HG02610 (cell line): ENCODE results near the gene DNAJC4.

Experiments
- ATAC-seq: cut with Tn5 transposase; IDR thresholded peaks from one replicate; pipeline ENCODE4 v1.9.1; 2021; ENCODE audit warnings: mild to moderate bottlenecking, moderate library complexity; ENCODE audit not compliant: unreplicated experiment

The DNAJC4 gene

DNA sequence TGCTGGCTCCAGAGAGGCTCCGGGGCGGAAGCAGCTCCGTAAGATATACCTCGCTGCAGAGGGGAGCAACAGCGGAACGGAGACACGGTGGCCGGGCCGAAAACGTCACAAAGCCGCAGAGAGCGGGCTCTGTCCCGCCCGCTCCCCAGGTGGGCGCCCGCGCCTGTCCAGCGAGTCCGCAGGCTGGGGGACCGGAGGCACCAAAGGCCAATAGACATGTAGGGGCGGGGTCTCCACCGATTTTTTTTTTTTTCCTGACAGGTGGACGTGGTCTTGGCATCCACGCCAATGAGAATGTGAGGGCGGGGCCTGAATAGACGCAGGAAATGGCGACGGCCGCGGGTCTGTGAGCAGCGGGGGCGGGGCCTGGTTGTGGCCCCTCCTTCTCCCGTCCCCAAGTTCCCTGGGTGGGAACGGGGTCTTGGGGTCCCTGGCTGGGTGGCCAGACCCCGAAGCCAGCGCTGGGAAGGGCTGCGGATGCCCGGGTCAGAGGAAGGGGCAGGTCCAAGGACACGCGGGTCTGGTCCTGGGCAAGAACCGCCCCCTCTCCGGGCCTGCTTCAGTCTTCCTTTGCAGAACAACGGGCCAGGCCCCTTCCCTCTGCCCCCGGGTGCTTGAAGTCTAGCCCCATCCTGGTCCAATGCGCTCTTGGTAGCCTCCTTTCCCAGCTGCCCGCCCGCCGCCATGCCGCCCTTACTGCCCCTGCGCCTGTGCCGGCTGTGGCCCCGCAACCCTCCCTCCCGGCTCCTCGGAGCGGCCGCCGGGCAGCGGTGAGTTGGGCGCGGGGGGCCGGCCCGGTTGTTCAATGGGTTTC is at the start of gene DNAJC4:
DNAJC4 (plus strand) TSS at position 378 of the 814 bp plus-strand sequence; CDS start at position 685, 307 bp downstream.
- peak; percentile 43 for ATAC-seq

- ATAC-seq: no peak
These were observed 49.5 kb upstream of the DNAJC4 start for GRCh38 chr11:64180891-64181290.

DNA sequence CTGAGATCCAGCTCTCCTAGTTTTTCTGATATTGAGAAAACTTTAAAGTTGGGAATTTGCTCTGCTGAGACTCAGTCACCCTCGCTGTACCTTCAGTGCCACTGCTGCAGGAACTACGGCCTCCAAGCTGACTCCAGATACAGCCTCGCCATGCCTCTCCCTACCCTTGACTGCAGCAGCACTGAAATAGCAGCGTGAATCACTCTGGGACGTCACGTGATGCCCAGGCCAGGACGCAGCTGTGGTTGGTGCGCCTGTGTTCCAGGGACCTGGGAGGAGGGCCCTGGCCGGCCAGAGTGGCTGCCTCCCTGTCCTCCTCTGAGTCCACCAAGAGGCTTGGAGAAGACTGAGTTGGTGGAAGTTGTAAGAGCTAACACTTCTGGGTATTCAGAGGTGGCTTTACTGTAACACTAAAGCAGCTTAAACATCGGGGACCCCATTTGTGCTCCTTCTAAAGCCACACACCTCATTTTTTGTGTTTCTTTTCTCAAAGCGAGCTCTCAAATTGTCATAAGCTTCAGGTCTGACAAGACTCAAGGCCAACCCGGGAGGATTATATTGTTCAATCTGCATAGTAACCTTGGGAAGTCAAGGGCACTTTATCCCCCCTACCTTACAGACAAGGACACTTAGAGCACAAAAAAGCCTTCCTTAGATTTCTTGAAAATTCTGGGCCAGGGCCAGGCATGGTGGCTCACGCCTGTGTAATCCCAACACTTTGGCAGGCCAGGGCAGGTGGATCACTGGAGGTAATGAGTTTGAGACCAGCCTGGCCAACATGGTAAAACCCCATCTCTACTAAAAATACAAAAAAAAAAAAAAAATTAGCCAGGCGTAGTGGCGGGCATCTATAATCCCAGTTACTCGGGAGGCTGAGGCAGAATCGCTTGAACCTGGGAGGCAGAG is 48.6 kb upstream of the DNAJC4 start:
- no peak for ATAC-seq

- ATAC-seq: no peak
These were observed 46.5 kb upstream of the DNAJC4 start for GRCh38 chr11:64183890-64184289.

DNA sequence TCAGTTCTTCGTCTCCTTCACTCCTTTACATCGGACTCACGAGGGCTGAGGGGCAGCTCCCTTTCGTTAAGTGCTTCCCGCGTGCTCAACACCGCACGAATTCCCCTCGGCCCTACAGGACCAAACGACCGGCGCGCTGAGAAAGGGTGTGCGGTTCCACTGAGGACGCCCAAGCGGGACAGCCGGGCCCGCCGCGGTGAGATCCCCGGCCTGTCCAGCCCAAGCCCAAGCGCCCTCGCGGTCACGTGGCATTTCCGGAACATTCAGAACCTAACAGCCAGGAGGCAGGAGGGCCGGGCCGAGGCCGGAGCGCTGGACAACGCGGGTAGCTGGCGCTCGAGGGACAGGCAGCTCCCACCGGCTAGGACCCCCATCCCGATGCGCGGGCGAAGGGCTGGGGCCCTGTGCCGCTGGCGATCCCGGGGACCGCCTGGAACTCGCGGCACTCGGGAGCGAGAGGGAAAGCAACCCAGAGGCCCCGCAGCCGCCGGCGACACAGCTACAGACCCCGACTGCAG is 45.1 kb upstream of the DNAJC4 start:
- ATAC-seq: peak; percentile 7

DNA sequence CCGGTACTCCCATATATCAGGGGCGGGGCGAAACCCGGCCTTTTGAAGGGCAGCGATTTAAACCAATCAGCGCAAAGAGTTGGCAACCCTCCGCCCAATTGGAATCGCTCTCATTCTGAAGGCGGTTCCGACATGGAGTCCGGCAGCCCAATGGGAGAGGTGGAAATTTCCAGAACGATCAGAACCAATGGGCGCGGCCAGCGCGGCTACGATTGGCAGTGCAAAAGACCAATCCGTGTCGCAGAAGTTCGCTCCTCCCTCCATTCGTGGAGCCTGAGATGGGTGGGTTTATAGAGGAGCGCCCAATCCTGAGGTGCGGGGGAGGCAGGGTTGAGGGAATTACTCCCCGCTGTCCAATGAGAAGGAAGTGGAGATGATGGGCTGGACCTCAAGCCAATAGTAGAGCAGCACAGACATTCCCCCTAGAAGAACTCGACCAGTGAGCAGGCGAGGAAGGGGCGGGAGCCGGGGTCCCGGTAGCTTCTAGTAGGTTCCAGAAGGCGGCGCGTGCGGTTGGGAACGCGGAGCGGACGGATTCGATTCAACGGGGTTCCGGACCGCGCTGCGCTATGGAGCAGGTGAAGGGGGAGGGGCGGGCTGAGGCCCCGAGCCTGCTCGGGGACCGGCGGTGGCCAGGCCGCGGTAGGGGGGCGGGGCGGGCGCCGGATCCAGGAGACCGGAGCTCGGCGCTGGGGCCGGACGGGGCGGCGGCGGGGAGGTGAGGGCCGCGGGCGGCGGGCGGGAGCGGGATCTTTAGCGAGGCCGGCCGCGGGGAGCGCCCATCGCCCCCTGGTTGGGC is 44.5 kb upstream of the DNAJC4 start, which contains the start of gene STIP1:
STIP1 (plus strand) TSS at position 479 of the 799 bp plus-strand sequence; CDS start at position 570, 91 bp downstream.
- peak; percentile 79 for ATAC-seq

DNA sequence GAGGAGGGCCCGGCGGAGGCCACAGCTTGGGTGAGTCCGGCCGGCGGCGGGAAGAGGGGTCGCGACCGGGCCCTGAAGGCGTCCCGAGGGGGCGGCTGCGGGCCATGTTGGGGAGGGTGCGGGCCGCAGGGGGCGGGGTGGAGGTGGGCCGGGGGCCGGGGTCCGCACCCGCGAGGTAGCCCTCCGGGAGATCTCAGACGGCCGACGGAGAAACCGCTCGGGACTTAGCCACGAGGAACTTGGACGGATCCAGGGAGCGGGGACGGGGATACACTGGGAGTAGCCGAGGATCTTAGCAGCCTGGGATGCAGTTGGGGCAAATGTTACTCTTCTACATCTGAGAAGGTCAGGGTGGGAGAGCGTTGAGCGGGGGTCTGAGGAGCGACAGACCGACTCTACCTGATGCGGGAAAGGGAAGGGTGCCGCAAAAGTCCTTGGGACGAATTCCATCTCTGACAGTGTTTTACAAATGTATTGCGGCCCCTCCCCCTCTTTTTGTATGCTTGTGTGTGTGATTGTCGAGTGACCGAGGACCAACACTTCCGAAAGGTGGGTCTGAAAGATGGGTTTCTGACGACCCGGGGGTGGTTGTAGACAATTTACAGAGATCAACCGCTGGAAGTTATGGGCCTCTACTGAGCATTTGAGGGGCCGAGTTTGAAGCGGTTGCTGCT is 43.7 kb upstream of the DNAJC4 start:
- ATAC-seq: no peak

DNA sequence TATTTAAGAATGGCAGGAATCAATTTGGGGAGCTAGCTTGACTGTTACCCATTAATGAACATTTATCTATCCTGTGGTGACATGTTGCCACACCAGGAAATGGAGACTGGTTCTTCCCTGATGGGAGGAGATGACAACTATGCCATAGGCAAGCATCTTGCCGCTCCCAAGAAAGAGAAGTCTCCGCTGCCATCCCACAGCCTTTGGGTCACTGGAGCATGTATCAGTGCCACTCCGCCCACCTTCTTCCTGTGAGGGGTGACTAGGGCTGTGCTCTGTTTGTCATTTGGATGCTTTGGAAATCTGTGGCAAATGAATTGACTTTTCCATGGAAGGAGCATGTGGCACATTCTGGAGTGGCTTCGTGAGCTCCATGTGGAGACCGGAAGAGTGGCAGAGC is 37.9 kb upstream of the DNAJC4 start:
- no peak for ATAC-seq

DNA sequence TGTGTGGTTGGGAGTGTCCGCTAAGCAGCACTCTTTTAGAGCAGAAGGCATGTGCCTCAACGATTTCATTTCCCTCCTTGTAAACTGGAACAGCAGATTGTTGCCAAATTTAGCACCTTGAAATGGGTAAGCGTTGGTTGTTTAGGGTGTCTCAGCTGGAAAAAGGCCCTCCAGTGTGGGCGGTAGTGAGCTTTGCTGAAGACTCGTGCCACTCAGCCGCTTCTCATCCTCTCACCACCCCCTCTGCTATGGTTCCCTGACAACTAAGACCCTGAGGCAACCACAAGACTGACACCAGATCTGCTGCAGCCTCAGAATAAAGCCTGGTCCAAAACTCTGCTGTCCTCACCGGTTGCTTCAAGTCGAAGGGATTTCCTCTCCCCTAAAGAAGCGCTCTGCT is 33.7 kb upstream of the DNAJC4 start:
- no peak for ATAC-seq

DNA sequence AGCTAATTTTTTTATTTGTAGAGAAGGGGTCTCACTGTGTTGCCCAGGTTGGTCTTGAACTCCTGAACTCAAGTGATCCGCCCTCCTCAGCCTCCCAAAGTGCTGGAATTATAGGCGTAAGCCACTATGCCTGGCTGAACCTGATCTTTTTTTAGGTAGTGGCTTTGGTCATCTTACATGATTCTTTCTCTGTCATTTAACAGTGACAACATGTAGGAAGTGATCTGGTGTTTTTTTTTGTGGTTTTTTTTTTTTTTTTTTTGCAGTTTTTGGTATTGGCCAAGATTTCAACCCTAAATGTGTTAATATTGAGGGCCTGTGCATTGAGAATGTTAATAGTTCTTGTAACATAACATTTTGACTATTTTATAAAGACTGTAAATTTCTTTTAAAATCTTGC is 31.8 kb upstream of the DNAJC4 start:
- no peak for ATAC-seq

- ATAC-seq: no peak
These were observed 28.8 kb upstream of the DNAJC4 start for GRCh38 chr11:64201543-64201942.

DNA sequence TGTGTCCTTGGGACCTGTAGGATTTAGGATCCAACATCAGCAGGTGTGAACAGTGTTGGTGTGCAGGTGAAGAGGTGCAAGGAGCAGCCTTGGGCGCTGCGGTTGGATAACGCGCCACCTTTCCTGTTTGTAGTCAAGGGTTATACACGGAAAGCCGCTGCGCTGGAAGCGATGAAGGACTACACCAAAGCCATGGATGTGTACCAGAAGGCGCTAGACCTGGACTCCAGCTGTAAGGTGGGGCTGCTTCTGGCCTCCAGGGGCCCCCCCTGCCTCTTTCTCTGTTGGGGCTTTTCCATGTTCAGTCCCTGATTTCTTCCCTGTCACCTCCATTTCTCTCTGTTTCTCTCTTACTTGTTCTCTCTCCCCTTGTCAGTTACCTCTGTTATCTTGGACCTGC is 27.4 kb upstream of the DNAJC4 start:
- no peak for ATAC-seq

DNA sequence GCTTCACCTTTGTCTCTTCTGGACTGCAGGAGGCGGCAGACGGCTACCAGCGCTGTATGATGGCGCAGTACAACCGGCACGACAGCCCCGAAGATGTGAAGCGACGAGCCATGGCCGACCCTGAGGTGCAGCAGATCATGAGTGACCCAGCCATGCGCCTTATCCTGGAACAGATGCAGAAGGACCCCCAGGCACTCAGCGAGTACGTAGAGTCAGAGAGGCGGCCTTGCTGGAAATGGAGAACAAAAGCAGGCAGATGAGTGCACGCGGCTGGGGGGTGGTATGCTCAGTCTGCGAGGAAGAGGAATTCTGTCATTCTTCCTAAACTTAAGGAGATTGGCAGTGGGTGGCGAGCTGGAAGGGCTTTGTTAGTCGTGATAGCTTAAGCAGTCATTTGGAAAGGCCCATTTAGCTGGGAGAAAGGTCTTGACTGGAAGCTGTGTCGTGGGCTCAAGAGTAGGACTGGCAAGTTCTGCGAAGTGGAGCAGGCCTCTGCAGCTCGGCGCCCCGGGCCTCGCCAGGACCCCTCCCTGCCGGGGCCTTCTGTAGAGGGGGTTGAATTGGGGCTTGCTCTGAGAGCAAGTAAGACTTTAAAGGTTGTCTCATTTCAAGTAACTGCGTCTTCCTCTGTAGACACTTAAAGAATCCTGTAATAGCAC is 26.8 kb upstream of the DNAJC4 start:
- ATAC-seq: no peak

GRCh38 chr11:64204080-64204440 is 26.3 kb upstream of the DNAJC4 start:
- no peak for ATAC-seq

DNA sequence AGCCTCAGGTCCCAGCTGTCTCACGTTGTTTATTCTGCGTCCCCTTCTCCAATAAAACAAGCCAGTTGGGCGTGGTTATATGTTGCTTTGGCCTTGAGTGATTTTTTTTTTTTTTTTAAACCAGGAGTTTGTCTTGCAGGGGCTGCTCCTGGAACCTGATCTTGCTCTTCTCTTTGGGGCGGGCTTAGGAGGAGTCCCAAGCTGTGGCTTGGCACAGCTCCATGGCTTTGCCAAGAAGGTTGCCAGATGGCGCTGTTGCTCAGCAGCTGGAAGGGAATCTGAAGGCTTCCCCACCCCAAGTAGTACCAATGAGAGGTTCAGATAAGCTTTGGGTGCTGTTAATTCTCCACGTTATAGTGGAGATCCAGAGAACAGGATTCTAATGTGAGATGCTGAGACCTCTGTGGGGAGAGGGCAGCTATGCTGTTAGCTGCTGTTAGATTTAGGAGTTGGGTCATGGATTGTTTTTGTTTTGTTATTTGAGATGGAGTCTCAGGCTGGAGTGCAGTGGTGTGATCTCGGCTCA is 25.8 kb upstream of the DNAJC4 start:
- no peak for ATAC-seq

- ATAC-seq: peak; percentile 37
These were observed 23.7 kb upstream of the DNAJC4 start, which contains the start of gene FERMT3 for GRCh38 chr11:64206457-64207255. TSS of gene FERMT3 (plus strand) at chr11:64206721. CDS start at chr11:64207365, 644 bp downstream.

- peak; percentile 61 for ATAC-seq
These were observed 22.9 kb upstream of the DNAJC4 start for GRCh38 chr11:64207256-64208085.
